HTERT RPE-1 (cell line): ENCODE data around the gene ARPP19.
"Not testable (repeated sequence)": the region's sequence is repeated elsewhere in the genome, so short reads cannot be mapped to it uniquely, and the experiment has no call there.

Experiments
- in situ Hi-C: fragments of 300-500 bp; cut with MboI; formaldehyde crosslinking; loops from 4 replicates; pipeline ENCODE4 v1.14.3; 2020; ENCODE audit warnings: low sequenced_read_pairs

Gene ARPP19

GRCh38 chr15:52515343-52515742 lies 53.5 kb downstream of the ARPP19 start:
- in situ Hi-C loops: no loop called here

GRCh38 chr15:52514482-52514881 lies 54.3 kb downstream of the ARPP19 start:
- in situ Hi-C loops: no loop called here

GRCh38 chr15:52512869-52513268 lies 56.0 kb downstream of the ARPP19 start:
- in situ Hi-C loops: not testable (repeated sequence)

- in situ Hi-C loops: no loop called here
Measured at GRCh38 chr15:52511084-52511483, 57.7 kb downstream of the ARPP19 start.

- in situ Hi-C loops: no loop called here
Measured at GRCh38 chr15:52509500-52510245, 59.2 kb downstream of the ARPP19 start.

- in situ Hi-C loops: no loop called here
Measured at GRCh38 chr15:52506549-52506948, 62.3 kb downstream of the ARPP19 start.

GRCh38 chr15:52505151-52505550 lies 63.7 kb downstream of the ARPP19 start:
- in situ Hi-C loops: no loop called here

- in situ Hi-C loops: no loop called here
Measured at GRCh38 chr15:52503788-52504496, 64.9 kb downstream of the ARPP19 start.

GRCh38 chr15:52502608-52503007 lies 66.2 kb downstream of the ARPP19 start:
- in situ Hi-C loops: no loop called here

GRCh38 chr15:52499506-52499905 lies 69.3 kb downstream of the ARPP19 start:
- in situ Hi-C loops: no loop called here

- in situ Hi-C loops: no loop called here
Measured at GRCh38 chr15:52498706-52499105, 70.1 kb downstream of the ARPP19 start.
